Gastroesophageal sphincter (tissue), 4 donors: ENCODE data around the gene ZNF296. TPM values are rescaled to one million over a fixed set of nuclear protein-coding genes. Genes with fewer than 3 reads are reported as not detected.

ENCODE experiments used
- ATAC-seq: fragments of 150-250 bp; one replicate; pipeline ENCODE4 v1.9.1; 2016; ENCODE audit warnings: mild to moderate bottlenecking, moderate library complexity
- H3K27ac ChIP-seq, 4 donors: fragments of 200-600 bp; sonication (generic) in 3 of 4; 1 replicate in 3 of 4; 2 replicates in 1 of 4; pipeline ENCODE4 v1.5.1; 2016 to 2019
- H3K27me3 ChIP-seq: fragments of 200-600 bp; sonication (generic); one replicate; pipeline ENCODE4 v1.5.1; 2019
- H3K36me3 ChIP-seq, 2 donors: fragments of 200-600 bp; sonication (generic); one replicate each; pipeline ENCODE4 v1.5.1; 2019; ENCODE audit warnings: control low read depth in 1 of 2
- H3K4me1 ChIP-seq, 3 donors: fragments of 200-600 bp; sonication (generic); 1 replicate in 2 of 3; 2 replicates in 1 of 3; pipeline ENCODE4 v1.5.1; 2016 to 2019; ENCODE audit warnings: control low read depth in 2 of 3
- H3K4me3 ChIP-seq, 2 donors: fragments of 200-600 bp; sonication (generic); one replicate each; pipeline ENCODE4 v1.5.1; 2019; ENCODE audit warnings: mild to moderate bottlenecking in 1 of 2, moderate library complexity in 1 of 2
- H3K9me3 ChIP-seq, 3 donors: fragments of 200-600 bp; sonication (generic); one replicate each; pipeline ENCODE4 v1.5.1; 2017 to 2019; ENCODE audit warnings: control low read depth in 2 of 3
- EP300 ChIP-seq: sonication (generic); formaldehyde crosslinking; IDR thresholded peaks from one replicate; pipeline ENCODE4 v1.6.1; 2017; ENCODE audit warnings: antibody characterized with exemption, mild to moderate bottlenecking
- POLR2A ChIP-seq, 2 donors: fragments of 450-650 bp; IDR thresholded peaks; one replicate each; pipeline ENCODE4 v1.6.1; 2017; ENCODE audit warnings: antibody characterized with exemption in 2 of 2, mild to moderate bottlenecking in 2 of 2, moderate library complexity in 1 of 2
- POLR2AphosphoS5 ChIP-seq: sonication (generic); formaldehyde crosslinking; IDR thresholded peaks from one replicate; pipeline ENCODE4 v1.6.1; 2017; ENCODE audit warnings: antibody characterized with exemption
- WGBS, 2 donors: methylation state at CpG; one replicate each; pipeline ENCODE4 v1.1.5; 2018; ENCODE audit warnings: low coverage in 1 of 2; 5-methylcytosine and 5-hydroxymethylcytosine counted together
- total RNA-seq, 4 donors: library from RNA; depleted of rRNA; stranded (reverse); fragments of >200 nt; gene quantifications; one replicate each; pipeline ENCODE4 v1.1.0, GENCODE V29; 2016
- TF ChIP-seq, protein P1 (sequence below), 4 experiments: fragments of 200-600 bp in 2 of 4; fragments of 450-650 bp in 2 of 4; sonication (generic) in 1 of 4; IDR thresholded peaks; one replicate each; pipeline ENCODE4 v1.5.1; 2017 to 2019; ENCODE audit warnings: antibody characterized with exemption in 4 of 4, mild to moderate bottlenecking in 2 of 4, moderate library complexity in 2 of 4

ZNF296 gene
- total RNA-seq: under 1 TPM in 1 of 4 donors, not detected in 3; 0.50 TPM

DNA sequence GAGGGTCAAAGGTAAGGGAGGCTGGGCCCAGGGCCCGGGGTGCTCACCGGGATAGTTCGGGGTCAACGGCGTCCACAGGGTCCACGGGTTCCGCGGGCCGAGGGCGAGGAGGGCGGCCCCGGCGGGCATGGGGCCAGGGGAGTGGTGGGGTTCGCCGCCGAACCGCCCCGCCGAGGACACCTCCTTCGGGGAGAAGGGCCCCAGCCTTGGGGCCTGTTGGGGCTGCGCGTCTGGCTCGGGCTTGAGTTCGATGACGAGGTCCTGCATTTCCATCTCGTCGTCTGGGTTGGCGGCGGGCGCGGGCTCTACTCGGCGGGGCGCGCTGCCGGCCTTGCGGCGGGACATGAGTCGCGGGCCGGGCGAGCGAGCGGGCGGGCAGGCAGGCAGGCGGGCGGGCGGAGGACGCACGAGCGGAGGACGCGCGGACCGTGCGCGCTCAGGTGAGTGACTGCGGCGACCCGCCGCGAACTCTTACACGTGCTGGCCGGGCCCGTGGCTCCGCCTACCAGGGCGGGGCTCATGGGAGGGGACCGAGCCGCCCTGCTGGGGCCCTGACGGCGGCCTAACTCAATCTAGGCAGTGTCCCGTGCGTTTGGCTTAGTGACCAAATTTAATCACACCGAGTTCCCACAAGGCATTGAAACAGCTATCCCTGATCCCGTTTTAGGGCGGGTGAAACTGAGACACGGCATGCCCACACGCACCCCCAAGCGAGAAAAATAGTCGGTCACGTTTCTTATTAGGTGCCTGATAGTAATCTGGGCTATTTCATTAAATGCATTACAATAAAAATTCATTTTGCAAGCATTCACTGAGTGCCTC lies at the start of gene ZNF296:
ZNF296 (minus strand) TSS at position 450 of the 822 bp plus-strand sequence; CDS start at position 345, 105 bp downstream.
- peaks cover 0 to 11% of the 10 kb centered on the region in 2 donors for H3K36me3 ChIP-seq
- ATAC-seq: peak; percentile 67
- TF ChIP-seq POLR2AphosphoS5 (no peak), POLR2A (IDR thresholded peaks at IDR 0.05) (peak in 1 of 2 donors; percentile 13), EP300 (no peak)
- H3K4me3 ChIP-seq: peak within 1 kb of the TSS; percentile 6 to 56
- no peaks in the 10 kb centered on the region for H3K9me3 ChIP-seq
- WGBS, 2 donors: 1 to 4% methylated on average over 11 to 16 of the region's 81 CpGs
- H3K4me1 ChIP-seq: peaks cover 0 to 57% (median 16%) of the 10 kb centered on the region in 3 donors
- H3K27me3 ChIP-seq: no peaks in the 10 kb centered on the region
- peak within 1 kb of the TSS in 3 of 4 donors; percentile 53 to 72 (median 69) for H3K27ac ChIP-seq

DNA sequence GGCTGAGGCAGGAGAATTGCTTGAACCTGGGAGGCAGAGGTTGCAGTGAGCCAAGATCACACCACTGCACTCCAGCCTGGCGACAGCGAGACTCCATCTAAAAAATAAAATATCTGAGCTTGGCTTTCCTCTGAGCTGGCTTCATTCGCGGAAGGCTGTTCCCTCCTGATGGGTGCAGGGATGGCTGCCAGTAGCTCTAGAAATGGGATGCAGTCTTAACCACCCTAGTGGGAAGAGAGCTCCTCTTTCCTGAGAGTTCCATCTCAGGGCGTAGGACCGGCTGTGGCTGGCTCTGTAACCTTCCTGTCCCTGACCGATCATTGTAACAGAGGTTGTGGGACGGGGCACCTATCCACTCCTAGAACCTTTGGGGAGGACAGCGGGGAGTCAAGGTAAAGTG lies 49.1 kb upstream of the ZNF296 start:
- TF ChIP-seq POLR2A (IDR thresholded peaks at IDR 0.05) (no peak), POLR2AphosphoS5 (no peak), EP300 (no peak)
- TF ChIP-seq, protein P1, sequence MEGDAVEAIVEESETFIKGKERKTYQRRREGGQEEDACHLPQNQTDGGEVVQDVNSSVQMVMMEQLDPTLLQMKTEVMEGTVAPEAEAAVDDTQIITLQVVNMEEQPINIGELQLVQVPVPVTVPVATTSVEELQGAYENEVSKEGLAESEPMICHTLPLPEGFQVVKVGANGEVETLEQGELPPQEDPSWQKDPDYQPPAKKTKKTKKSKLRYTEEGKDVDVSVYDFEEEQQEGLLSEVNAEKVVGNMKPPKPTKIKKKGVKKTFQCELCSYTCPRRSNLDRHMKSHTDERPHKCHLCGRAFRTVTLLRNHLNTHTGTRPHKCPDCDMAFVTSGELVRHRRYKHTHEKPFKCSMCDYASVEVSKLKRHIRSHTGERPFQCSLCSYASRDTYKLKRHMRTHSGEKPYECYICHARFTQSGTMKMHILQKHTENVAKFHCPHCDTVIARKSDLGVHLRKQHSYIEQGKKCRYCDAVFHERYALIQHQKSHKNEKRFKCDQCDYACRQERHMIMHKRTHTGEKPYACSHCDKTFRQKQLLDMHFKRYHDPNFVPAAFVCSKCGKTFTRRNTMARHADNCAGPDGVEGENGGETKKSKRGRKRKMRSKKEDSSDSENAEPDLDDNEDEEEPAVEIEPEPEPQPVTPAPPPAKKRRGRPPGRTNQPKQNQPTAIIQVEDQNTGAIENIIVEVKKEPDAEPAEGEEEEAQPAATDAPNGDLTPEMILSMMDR (IDR thresholded peaks at IDR 0.05): no peak
- Histone ChIP-seq H3K36me3 (peaks cover 0 to 5% of the 10 kb centered on the region in 2 donors), H3K4me1 (no peaks in the 10 kb centered on the region), H3K27ac (no peak overlapping the region), H3K9me3 (no peaks in the 10 kb centered on the region), H3K4me3 (no peak overlapping the region), H3K27me3 (no peaks in the 10 kb centered on the region)
- no peak for ATAC-seq
- WGBS, 2 donors: 94% methylated on average over 5 of the region's 9 CpGs; no CpG with 5 or more reads in 1 of the 2 donors

- no peak for TF ChIP-seq POLR2AphosphoS5
- TF ChIP-seq, protein P1 (IDR thresholded peaks at IDR 0.05): no peak
- no peak for TF ChIP-seq EP300
- no peak for TF ChIP-seq POLR2A (IDR thresholded peaks at IDR 0.05)
- Histone ChIP-seq H3K9me3 (no peaks in the 10 kb centered on the region), H3K4me1 (no peaks in the 10 kb centered on the region), H3K36me3 (peaks cover 0 to 5% of the 10 kb centered on the region in 2 donors), H3K4me3 (no peak overlapping the region), H3K27ac (no peak overlapping the region), H3K27me3 (no peaks in the 10 kb centered on the region)
- 78% methylated on average over 4 of the region's 6 CpGs; no CpG with 5 or more reads in 1 of the 2 donors for WGBS, 2 donors
- no peak for ATAC-seq
Observed at GRCh38 chr19:45124021-45124420, 47.7 kb upstream of the ZNF296 start.

DNA sequence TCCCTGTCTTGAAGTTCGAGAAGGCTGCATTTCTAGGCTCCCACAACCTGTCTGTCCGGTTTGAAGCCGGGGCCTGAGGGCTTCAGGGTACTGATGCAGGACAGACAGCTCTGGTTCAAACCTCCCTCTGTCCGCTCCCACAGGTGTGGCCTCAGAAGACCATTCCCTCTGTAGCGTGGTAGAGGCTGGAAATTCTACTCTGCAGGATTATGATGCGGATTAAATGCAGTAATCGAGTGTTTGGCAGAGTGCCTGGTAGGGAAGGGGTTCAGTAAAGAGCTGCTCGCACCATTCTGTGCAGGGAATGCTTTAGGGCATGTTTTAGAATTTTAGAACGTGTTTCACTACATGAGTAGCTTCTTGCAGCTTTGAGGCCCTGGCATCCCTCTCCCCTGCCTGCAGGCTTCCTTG lies 47.2 kb upstream of the ZNF296 start:
- H3K9me3 ChIP-seq: no peaks in the 10 kb centered on the region
- H3K4me3 ChIP-seq: no peak overlapping the region
- no peaks in the 10 kb centered on the region for H3K27me3 ChIP-seq
- no peak overlapping the region for H3K27ac ChIP-seq
- ATAC-seq: no peak
- peaks cover 0 to 5% of the 10 kb centered on the region in 2 donors for H3K36me3 ChIP-seq
- TF ChIP-seq EP300: no peak
- TF ChIP-seq POLR2AphosphoS5: no peak
- TF ChIP-seq POLR2A (IDR thresholded peaks at IDR 0.05): no peak
- TF ChIP-seq, protein P1 (IDR thresholded peaks at IDR 0.05): no peak
- 41 to 73% methylated on average over 3 to 4 of the region's 9 CpGs for WGBS, 2 donors
- H3K4me1 ChIP-seq: peaks cover 0 to 3% (median 0%) of the 10 kb centered on the region in 3 donors

- WGBS, 2 donors: 67 to 89% methylated on average over 3 to 4 of the region's 6 CpGs
- no peak for TF ChIP-seq EP300
- TF ChIP-seq POLR2AphosphoS5: no peak
- TF ChIP-seq, protein P1 (IDR thresholded peaks at IDR 0.05): no peak
Observed at GRCh38 chr19:45122832-45123231, 46.6 kb upstream of the ZNF296 start.

More at GRCh38 chr19:45122832-45123231, 46.6 kb upstream of the ZNF296 start:
- H3K27ac ChIP-seq: no peak overlapping the region
- no peaks in the 10 kb centered on the region for H3K9me3 ChIP-seq
- H3K4me1 ChIP-seq: peaks cover 0 to 9% (median 0%) of the 10 kb centered on the region in 3 donors
- H3K4me3 ChIP-seq: no peak overlapping the region
- H3K36me3 ChIP-seq: peaks cover 0 to 5% of the 10 kb centered on the region in 2 donors
- no peak for ATAC-seq
- no peaks in the 10 kb centered on the region for H3K27me3 ChIP-seq
